ENCODE measurements around the gene DNMBP. TPM values are rescaled to one million over a fixed set of nuclear protein-coding genes. Genes with fewer than 3 reads are reported as not detected.
A peak's percentile ranks its signal among the peaks of the same experiment; 100 is the strongest.
"Not testable (repeated sequence)": the region's sequence is repeated elsewhere in the genome, so short reads cannot be mapped to it uniquely, and the experiment has no call there.

The DNMBP gene
- total RNA-seq, 2 donors from 2014 or later = 38.4 to 53.5 TPM

DNA sequence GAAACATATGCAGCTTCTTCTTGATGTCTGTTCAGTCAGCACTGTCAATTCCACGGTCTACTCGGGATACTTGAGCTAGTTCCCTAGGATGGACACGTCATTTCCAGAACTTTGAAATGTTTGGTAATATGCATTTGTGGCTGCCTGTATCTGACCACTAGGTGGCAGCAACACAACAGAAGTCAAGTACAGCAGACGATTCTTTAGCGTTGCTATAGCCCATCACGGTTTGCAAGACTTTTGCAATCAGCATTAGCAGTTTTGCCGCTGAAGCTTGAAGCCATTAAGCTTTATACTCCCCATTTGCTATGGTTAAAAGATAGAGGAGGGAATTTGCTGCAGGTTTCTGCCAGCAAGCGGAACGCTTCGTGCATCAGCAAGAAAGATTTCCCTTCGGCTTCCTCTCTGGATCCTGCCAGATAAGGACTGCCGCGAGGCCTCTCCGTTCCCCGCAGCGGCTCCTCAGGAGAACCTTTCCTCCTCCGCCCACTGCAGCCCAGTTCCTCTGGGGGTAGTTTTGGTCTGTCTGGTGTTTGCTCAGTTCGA, 163.8 kb downstream of the DNMBP start:
- H3K27ac ChIP-seq = no peak overlapping the region
- no peaks in the 10 kb centered on the region for H3K27me3 ChIP-seq
- H3K4me1 ChIP-seq = no peaks in the 10 kb centered on the region
- peak overlapping the region in 1 of 2 donors; percentile 3 for H3K9ac ChIP-seq (ENCODE audit: low read depth in 2 of 2, low read length in 2 of 2)
- DNase-seq = peak; percentile 83
- TF ChIP-seq, protein P1, sequence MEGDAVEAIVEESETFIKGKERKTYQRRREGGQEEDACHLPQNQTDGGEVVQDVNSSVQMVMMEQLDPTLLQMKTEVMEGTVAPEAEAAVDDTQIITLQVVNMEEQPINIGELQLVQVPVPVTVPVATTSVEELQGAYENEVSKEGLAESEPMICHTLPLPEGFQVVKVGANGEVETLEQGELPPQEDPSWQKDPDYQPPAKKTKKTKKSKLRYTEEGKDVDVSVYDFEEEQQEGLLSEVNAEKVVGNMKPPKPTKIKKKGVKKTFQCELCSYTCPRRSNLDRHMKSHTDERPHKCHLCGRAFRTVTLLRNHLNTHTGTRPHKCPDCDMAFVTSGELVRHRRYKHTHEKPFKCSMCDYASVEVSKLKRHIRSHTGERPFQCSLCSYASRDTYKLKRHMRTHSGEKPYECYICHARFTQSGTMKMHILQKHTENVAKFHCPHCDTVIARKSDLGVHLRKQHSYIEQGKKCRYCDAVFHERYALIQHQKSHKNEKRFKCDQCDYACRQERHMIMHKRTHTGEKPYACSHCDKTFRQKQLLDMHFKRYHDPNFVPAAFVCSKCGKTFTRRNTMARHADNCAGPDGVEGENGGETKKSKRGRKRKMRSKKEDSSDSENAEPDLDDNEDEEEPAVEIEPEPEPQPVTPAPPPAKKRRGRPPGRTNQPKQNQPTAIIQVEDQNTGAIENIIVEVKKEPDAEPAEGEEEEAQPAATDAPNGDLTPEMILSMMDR (IDR thresholded peaks at IDR 0.05) = peak; percentile 83
- intact Hi-C loops (cut with DNase I) = loop anchor here (2.0 to 5.0 kb wide), 2 partner anchors 121 to 201 kb away; no protein-coding TSS in a partner anchor
- H3K36me3 ChIP-seq = no peaks in the 10 kb centered on the region
- H3K9me3 ChIP-seq = no peaks in the 10 kb centered on the region
- H3K4me3 ChIP-seq = no peak overlapping the region

DNA sequence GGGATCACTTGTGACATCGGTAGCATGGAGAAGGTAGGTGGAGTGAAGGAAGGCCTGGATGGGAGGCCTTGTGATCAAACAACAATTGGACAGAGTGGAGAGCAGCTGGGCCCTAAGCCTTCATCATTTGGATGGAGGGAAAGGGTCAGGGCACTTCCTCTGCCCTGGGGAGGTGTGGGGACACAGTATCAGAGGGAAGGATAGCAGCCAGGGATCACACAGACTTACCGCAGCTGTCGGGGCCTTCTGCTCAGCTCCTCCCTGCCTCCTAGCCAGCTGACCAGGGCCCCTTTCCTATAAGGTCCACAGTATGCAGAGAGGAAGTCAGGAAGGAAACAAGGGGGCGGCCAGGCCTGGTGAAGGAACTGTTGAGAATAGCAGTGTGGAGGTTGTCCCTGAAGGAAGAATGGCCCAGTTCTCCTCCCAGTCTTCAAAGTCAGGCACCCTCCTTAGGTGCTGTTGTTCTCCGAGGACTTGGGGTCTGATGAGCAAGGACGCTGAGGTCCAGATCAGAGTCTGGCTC, 165.3 kb downstream of the DNMBP start:
- no peaks in the 10 kb centered on the region for H3K4me1 ChIP-seq
- no peak for DNase-seq
- H3K4me3 ChIP-seq = no peak overlapping the region
- intact Hi-C loops (cut with DNase I) = loop anchor here (2.0 kb wide), 1 partner anchor 202 kb away; no protein-coding TSS in a partner anchor
- no peak overlapping the region for H3K9ac ChIP-seq (ENCODE audit: low read depth in 2 of 2, low read length in 2 of 2)
- H3K27ac ChIP-seq = no peak overlapping the region
- TF ChIP-seq, protein P1 (IDR thresholded peaks at IDR 0.05) = no peak
- no peaks in the 10 kb centered on the region for H3K9me3 ChIP-seq
- H3K36me3 ChIP-seq = no peaks in the 10 kb centered on the region
- no peaks in the 10 kb centered on the region for H3K27me3 ChIP-seq

GRCh38 chr10:99843310-99843709, 166.4 kb downstream of the DNMBP start:
- Histone ChIP-seq H3K9me3 (no peaks in the 10 kb centered on the region), H3K27me3 (no peaks in the 10 kb centered on the region), H3K27ac (no peak overlapping the region), H3K36me3 (no peaks in the 10 kb centered on the region), H3K4me1 (no peaks in the 10 kb centered on the region), H3K9ac (ENCODE audit: low read depth in 2 of 2, low read length in 2 of 2) (no peak overlapping the region), H3K4me3 (no peak overlapping the region)
- DNase-seq = no peak
- intact Hi-C loops (cut with DNase I) = no loop called here
- TF ChIP-seq, protein P1 (IDR thresholded peaks at IDR 0.05) = no peak

DNA sequence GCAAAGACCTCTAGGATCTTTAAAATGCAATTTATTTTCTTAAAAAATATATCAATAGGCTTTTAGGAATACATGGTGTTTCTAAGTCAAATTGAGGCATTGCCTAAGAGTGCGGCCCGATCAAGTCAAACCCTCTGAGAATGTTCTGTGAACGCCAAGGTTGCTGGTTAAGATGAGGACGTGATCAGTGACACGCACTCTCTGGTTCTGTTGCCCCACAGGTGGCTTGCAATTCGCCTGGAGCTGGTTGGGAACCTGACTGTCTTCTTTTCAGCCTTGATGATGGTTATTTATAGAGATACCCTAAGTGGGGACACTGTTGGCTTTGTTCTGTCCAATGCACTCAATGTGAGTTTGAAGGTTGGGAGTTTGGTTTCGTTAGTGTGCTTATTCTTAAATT, 168.0 kb downstream of the DNMBP start:
- H3K27ac ChIP-seq = no peak overlapping the region
- H3K36me3 ChIP-seq = no peaks in the 10 kb centered on the region
- no peaks in the 10 kb centered on the region for H3K27me3 ChIP-seq
- intact Hi-C loops (cut with DNase I) = no loop called here
- TF ChIP-seq, protein P1 (IDR thresholded peaks at IDR 0.05) = no peak
- H3K9ac ChIP-seq (ENCODE audit: low read depth in 2 of 2, low read length in 2 of 2) = no peak overlapping the region
- H3K4me3 ChIP-seq = no peak overlapping the region
- DNase-seq = no peak
- no peaks in the 10 kb centered on the region for H3K4me1 ChIP-seq
- no peaks in the 10 kb centered on the region for H3K9me3 ChIP-seq

GRCh38 chr10:99840859-99841258, 168.9 kb downstream of the DNMBP start:
- H3K9me3 ChIP-seq; H3K4me1 ChIP-seq; H3K27ac ChIP-seq; H3K27me3 ChIP-seq; DNase-seq; H3K36me3 ChIP-seq; H3K4me3 ChIP-seq; H3K9ac ChIP-seq (ENCODE audit: low read depth in 2 of 2, low read length in 2 of 2); intact Hi-C loops (cut with DNase I): not testable (repeated sequence)

GRCh38 chr10:99836711-99837110, 173.0 kb downstream of the DNMBP start:
- H3K4me1 ChIP-seq = no peaks in the 10 kb centered on the region
- intact Hi-C loops (cut with DNase I) = no loop called here
- no peaks in the 10 kb centered on the region for H3K9me3 ChIP-seq
- DNase-seq = no peak
- TF ChIP-seq, protein P1 (IDR thresholded peaks at IDR 0.05) = no peak
- no peaks in the 10 kb centered on the region for H3K27me3 ChIP-seq
- no peak overlapping the region for H3K4me3 ChIP-seq
- H3K36me3 ChIP-seq = no peaks in the 10 kb centered on the region
- no peak overlapping the region for H3K27ac ChIP-seq
- no peak overlapping the region for H3K9ac ChIP-seq (ENCODE audit: low read depth in 2 of 2, low read length in 2 of 2)
